Lower leg skin (tissue), 3 donors: Measurements from ENCODE around the gene WDR27.

Source experiments
- POLR2A ChIP-seq, 2 donors: fragments of 450-650 bp; IDR thresholded peaks; one replicate each; pipeline ENCODE4 v1.6.1; 2016 to 2017; ENCODE audit warnings: antibody characterized with exemption in 2 of 2, mild to moderate bottlenecking in 1 of 2, moderate library complexity in 1 of 2
- TF ChIP-seq, protein P1 (sequence below), 3 donors: fragments of 450-650 bp; IDR thresholded peaks; one replicate each; pipeline ENCODE4 v1.5.1; 2016; ENCODE audit warnings: antibody characterized with exemption in 3 of 3, mild to moderate bottlenecking in 3 of 3, moderate library complexity in 2 of 3

DNA sequence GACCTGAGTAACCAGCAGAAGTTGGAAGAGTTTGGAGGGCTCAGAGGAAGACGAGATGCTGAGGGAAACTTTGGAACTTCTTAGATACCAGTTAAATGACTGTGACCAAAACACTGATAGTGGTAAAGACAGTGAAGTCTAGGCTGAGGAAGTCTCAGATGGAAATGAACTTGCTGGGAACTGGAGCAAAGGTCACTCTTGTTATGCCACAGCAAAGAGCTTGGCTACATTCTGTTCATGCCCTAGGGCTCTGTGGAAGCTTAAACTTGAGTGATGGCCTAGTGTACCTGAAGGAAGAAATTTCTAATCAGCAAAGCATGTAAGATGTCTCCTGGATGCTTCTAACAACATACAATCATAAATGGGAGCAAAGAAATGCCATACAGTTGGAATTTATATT, 24.7 kb downstream of the WDR27 start:
- TF ChIP-seq, protein P1, sequence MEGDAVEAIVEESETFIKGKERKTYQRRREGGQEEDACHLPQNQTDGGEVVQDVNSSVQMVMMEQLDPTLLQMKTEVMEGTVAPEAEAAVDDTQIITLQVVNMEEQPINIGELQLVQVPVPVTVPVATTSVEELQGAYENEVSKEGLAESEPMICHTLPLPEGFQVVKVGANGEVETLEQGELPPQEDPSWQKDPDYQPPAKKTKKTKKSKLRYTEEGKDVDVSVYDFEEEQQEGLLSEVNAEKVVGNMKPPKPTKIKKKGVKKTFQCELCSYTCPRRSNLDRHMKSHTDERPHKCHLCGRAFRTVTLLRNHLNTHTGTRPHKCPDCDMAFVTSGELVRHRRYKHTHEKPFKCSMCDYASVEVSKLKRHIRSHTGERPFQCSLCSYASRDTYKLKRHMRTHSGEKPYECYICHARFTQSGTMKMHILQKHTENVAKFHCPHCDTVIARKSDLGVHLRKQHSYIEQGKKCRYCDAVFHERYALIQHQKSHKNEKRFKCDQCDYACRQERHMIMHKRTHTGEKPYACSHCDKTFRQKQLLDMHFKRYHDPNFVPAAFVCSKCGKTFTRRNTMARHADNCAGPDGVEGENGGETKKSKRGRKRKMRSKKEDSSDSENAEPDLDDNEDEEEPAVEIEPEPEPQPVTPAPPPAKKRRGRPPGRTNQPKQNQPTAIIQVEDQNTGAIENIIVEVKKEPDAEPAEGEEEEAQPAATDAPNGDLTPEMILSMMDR (IDR thresholded peaks at IDR 0.05), result no peak
- TF ChIP-seq POLR2A (IDR thresholded peaks at IDR 0.05), result no peak
